Mesothelial cell of epicardium (in vitro differentiated cells): Measurements from ENCODE around the gene POC5. TPM values are rescaled to one million over a fixed set of nuclear protein-coding genes. Genes with fewer than 3 reads are reported as not detected.

ENCODE experiments used
- DNase-seq, 2 experiments: peaks; one replicate each; pipeline ENCODE4 v3.0.0; 2021; ENCODE audit warnings: low spot score in 2 of 2; ENCODE audit not compliant: unreplicated experiment in 2 of 2
- H3K27ac Mint-ChIP-seq: 2 replicates; pipeline ENCODE4 v1.8.0; 2021; ENCODE audit warnings: mixed read lengths
- H3K27me3 Mint-ChIP-seq: 2 replicates; pipeline ENCODE4 v1.8.0; 2021; ENCODE audit warnings: low read depth, mixed read lengths
- H3K36me3 Mint-ChIP-seq: 2 replicates; pipeline ENCODE4 v1.8.0; 2021; ENCODE audit warnings: mixed read lengths
- H3K4me1 Mint-ChIP-seq: 2 replicates; pipeline ENCODE4 v1.8.0; 2021; ENCODE audit warnings: mixed read lengths
- H3K4me3 Mint-ChIP-seq: 2 replicates; pipeline ENCODE4 v1.8.0; 2021; ENCODE audit warnings: mild to moderate bottlenecking, moderate library complexity, mixed read lengths
- H3K9me3 Mint-ChIP-seq: 2 replicates; pipeline ENCODE4 v1.8.0; 2021; ENCODE audit warnings: mixed read lengths
- CTCF ChIP-seq: fragments of 200-600 bp; sonication (generic); IDR thresholded peaks from one replicate; pipeline ENCODE4 v1.5.0; 2021; ENCODE audit warnings: antibody characterized with exemption; ENCODE audit not compliant: unreplicated experiment
- total RNA-seq: library from RNA; stranded (reverse); gene quantifications from 3 replicates; pipeline ENCODE4 v1.2.1, GENCODE V29; 2021

POC5 gene
- total RNA-seq, 1 donor from 2014 or later, result 15.0 TPM

- TF ChIP-seq CTCF, result no peak
- peaks cover 12% of the 10 kb centered on the region for H3K9me3 Mint-ChIP-seq
- H3K4me1 Mint-ChIP-seq, result peaks cover 3% of the 10 kb centered on the region
- no peak overlapping the region for H3K27ac Mint-ChIP-seq
- H3K4me3 Mint-ChIP-seq, result no peak overlapping the region
- no peaks in the 10 kb centered on the region for H3K36me3 Mint-ChIP-seq
- DNase-seq, result no peak
- H3K27me3 Mint-ChIP-seq, result no peaks in the 10 kb centered on the region
Observed at GRCh38 chr5:75630875-75631274, 86.4 kb downstream of the POC5 start.

GRCh38 chr5:75627801-75628200 is 89.4 kb downstream of the POC5 start:
- H3K27ac Mint-ChIP-seq, result no peak overlapping the region
- peaks cover 12% of the 10 kb centered on the region for H3K4me1 Mint-ChIP-seq
- no peaks in the 10 kb centered on the region for H3K36me3 Mint-ChIP-seq
- H3K9me3 Mint-ChIP-seq, result no peaks in the 10 kb centered on the region
- H3K4me3 Mint-ChIP-seq, result no peak overlapping the region
- no peak for DNase-seq
- TF ChIP-seq CTCF, result no peak
- no peaks in the 10 kb centered on the region for H3K27me3 Mint-ChIP-seq

- Mint-ChIP-seq H3K4me1 (peaks cover 15% of the 10 kb centered on the region), H3K27me3 (no peaks in the 10 kb centered on the region), H3K36me3 (no peaks in the 10 kb centered on the region), H3K4me3 (no peak overlapping the region), H3K9me3 (no peaks in the 10 kb centered on the region), H3K27ac (no peak overlapping the region)
- no peak for DNase-seq
- TF ChIP-seq CTCF, result no peak
Observed at GRCh38 chr5:75626959-75627358, 90.3 kb downstream of the POC5 start.

Other genes starting within 250 kb of the POC5 start
- gene CERT1, start 205.8 kb downstream of the POC5 start, total RNA-seq, result 35.6 to 42.7 TPM (median 38.3 TPM) in 3 replicates
- 25.9 to 29.7 TPM (median 29.2 TPM) in 3 replicates for gene POLK, start 205.5 kb downstream of the POC5 start, total RNA-seq
- gene ANKDD1B, start 106.0 kb downstream of the POC5 start, total RNA-seq, result 0.95 to 1.5 TPM (median 1.1 TPM) in 3 replicates